DOHH2 (cell line): ENCODE measurements around the gene MMP1.

Source experiments
- EZH2phosphoT487 ChIP-seq: fragments of 200-600 bp; sonication (generic); IDR thresholded peaks from 2 replicates; pipeline ENCODE4 v1.6.1; 2017; ENCODE audit warnings: borderline replicate concordance, mild to moderate bottlenecking, antibody characterized with exemption, low read length, moderate library complexity, mixed read lengths
- TF ChIP-seq, protein P1 (sequence below): fragments of 200-600 bp; sonication (generic); IDR thresholded peaks from one replicate; pipeline ENCODE4 v1.5.1; 2014; ENCODE audit warnings: antibody characterized with exemption, mild to moderate bottlenecking, low read depth, low read length; ENCODE audit not compliant: poor library complexity, severe bottlenecking

- no peak for TF ChIP-seq EZH2phosphoT487
- TF ChIP-seq, protein P1, sequence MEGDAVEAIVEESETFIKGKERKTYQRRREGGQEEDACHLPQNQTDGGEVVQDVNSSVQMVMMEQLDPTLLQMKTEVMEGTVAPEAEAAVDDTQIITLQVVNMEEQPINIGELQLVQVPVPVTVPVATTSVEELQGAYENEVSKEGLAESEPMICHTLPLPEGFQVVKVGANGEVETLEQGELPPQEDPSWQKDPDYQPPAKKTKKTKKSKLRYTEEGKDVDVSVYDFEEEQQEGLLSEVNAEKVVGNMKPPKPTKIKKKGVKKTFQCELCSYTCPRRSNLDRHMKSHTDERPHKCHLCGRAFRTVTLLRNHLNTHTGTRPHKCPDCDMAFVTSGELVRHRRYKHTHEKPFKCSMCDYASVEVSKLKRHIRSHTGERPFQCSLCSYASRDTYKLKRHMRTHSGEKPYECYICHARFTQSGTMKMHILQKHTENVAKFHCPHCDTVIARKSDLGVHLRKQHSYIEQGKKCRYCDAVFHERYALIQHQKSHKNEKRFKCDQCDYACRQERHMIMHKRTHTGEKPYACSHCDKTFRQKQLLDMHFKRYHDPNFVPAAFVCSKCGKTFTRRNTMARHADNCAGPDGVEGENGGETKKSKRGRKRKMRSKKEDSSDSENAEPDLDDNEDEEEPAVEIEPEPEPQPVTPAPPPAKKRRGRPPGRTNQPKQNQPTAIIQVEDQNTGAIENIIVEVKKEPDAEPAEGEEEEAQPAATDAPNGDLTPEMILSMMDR: no peak
Observed at GRCh38 chr11:102832612-102833011, 34.7 kb upstream of the MMP1 start.
